ENCODE measurements around the gene PLAAT4. TPM values are rescaled to one million over a fixed set of nuclear protein-coding genes. Genes with fewer than 3 reads are reported as not detected.

The PLAAT4 gene
- total RNA-seq, 1 experiment from 2014 or later = 1.2 TPM

DNA sequence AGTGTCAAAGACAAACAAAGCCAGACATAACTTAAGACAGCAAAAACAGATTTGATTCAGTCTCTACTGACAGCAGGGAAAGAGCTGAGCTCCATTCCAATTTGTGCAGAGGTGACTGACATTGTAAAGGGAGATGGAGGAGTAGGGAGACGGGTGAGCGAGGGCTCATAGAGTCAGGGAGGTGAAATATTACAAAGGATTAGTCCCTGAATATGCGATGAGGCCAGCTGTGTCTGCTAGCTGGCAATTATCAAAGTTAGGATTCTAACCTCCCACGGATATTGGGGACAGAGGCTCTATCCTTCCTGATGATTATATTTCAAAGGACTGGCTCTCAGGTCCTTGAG is 18.2 kb downstream of the PLAAT4 start:
- no peaks in the 10 kb centered on the region for H3K27me3 ChIP-seq (replicated peaks; ENCODE audit: control insufficient read depth, insufficient read depth, low read length)
- TF ChIP-seq, protein P1, sequence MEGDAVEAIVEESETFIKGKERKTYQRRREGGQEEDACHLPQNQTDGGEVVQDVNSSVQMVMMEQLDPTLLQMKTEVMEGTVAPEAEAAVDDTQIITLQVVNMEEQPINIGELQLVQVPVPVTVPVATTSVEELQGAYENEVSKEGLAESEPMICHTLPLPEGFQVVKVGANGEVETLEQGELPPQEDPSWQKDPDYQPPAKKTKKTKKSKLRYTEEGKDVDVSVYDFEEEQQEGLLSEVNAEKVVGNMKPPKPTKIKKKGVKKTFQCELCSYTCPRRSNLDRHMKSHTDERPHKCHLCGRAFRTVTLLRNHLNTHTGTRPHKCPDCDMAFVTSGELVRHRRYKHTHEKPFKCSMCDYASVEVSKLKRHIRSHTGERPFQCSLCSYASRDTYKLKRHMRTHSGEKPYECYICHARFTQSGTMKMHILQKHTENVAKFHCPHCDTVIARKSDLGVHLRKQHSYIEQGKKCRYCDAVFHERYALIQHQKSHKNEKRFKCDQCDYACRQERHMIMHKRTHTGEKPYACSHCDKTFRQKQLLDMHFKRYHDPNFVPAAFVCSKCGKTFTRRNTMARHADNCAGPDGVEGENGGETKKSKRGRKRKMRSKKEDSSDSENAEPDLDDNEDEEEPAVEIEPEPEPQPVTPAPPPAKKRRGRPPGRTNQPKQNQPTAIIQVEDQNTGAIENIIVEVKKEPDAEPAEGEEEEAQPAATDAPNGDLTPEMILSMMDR (IDR thresholded peaks at IDR 0.05; ENCODE audit: insufficient read depth in 1 of 2, low read depth in 1 of 2, low read length in 1 of 2, severe bottlenecking in 1 of 2, unreplicated experiment in 1 of 2) = no peak
- no peaks in the 10 kb centered on the region for H3K9me3 Mint-ChIP-seq (ENCODE audit: unreplicated experiment)
- CTCF ChIA-PET = no interaction called here
- H3K27me3 Mint-ChIP-seq (ENCODE audit: insufficient read depth, unreplicated experiment) = no peaks in the 10 kb centered on the region
- no peaks in the 10 kb centered on the region for H3K4me1 Mint-ChIP-seq (ENCODE audit: low read depth, unreplicated experiment)
- POLR2A ChIA-PET = no interaction called here
- peaks cover 7% of the 10 kb centered on the region for H3K4me1 ChIP-seq
- no TSS peak for BruUV-seq (replicated peaks)
- no peak overlapping the region for H3K27ac Mint-ChIP-seq (ENCODE audit: unreplicated experiment)
- DNase-seq = no peak
- peaks cover 4% of the 10 kb centered on the region for H3K36me3 Mint-ChIP-seq (ENCODE audit: insufficient read depth, unreplicated experiment)
- no peak overlapping the region for H3K4me3 ChIP-seq (ENCODE audit: low read depth, low read length)
- intact Hi-C loops (cut with micrococcal nuclease; ENCODE audit: unreplicated experiment) = no loop called here
- H3K36me3 ChIP-seq (ENCODE audit: control insufficient read depth, insufficient read depth, low read length) = no peaks in the 10 kb centered on the region
- no peak overlapping the region for H3K4me3 Mint-ChIP-seq (ENCODE audit: unreplicated experiment)
- H3K9me3 ChIP-seq = no peaks in the 10 kb centered on the region

DNA sequence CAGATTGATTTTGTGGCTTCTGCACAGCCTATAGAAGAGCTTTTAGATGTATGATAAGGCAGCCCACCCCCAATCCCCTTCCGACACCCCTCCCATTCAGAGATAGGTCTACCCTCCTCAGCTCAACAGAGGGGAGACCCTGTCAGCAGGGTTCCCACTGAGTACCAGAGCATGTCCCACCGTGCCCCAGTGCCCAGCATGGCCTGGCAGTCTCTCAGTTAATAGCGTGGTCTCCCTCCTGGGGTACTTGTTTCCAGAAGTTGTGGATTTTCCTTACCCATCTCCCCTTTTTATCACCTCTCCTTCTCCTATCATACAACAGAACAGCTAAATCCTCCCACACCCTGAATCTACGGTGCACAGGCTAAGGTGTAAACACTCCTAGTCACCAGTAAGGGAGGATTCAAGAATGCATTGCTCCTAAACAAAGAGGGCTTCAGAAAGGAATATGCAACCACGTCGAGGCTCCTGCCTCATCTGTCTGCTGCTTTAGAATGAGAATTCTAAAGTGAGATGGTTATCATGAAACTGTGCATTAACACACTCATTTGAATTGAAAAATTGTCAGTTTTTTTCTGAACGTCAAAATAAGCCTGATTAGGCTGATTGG is 19.9 kb downstream of the PLAAT4 start:
- Mint-ChIP-seq H3K27ac (ENCODE audit: unreplicated experiment) (no peak overlapping the region), H3K36me3 (ENCODE audit: insufficient read depth, unreplicated experiment) (no peaks in the 10 kb centered on the region), H3K27me3 (ENCODE audit: insufficient read depth, unreplicated experiment) (no peaks in the 10 kb centered on the region), H3K9me3 (ENCODE audit: unreplicated experiment) (no peaks in the 10 kb centered on the region), H3K4me1 (ENCODE audit: low read depth, unreplicated experiment) (no peaks in the 10 kb centered on the region), H3K4me3 (ENCODE audit: unreplicated experiment) (no peak overlapping the region)
- no TSS peak for BruUV-seq (replicated peaks)
- H3K27me3 ChIP-seq (replicated peaks; ENCODE audit: control insufficient read depth, insufficient read depth, low read length) = no peaks in the 10 kb centered on the region
- H3K9me3 ChIP-seq = no peaks in the 10 kb centered on the region
- DNase-seq = no peak
- ChIA-PET CTCF (no interaction called here), POLR2A (no interaction called here)
- TF ChIP-seq, protein P1 (IDR thresholded peaks at IDR 0.05; ENCODE audit: insufficient read depth in 1 of 2, low read depth in 1 of 2, low read length in 1 of 2, severe bottlenecking in 1 of 2, unreplicated experiment in 1 of 2) = no peak
- intact Hi-C loops (cut with micrococcal nuclease; ENCODE audit: unreplicated experiment) = no loop called here
- H3K4me3 ChIP-seq (ENCODE audit: low read depth, low read length) = no peak overlapping the region
- H3K4me1 ChIP-seq = peaks cover 7% of the 10 kb centered on the region
- H3K36me3 ChIP-seq (ENCODE audit: control insufficient read depth, insufficient read depth, low read length) = no peaks in the 10 kb centered on the region

DNA sequence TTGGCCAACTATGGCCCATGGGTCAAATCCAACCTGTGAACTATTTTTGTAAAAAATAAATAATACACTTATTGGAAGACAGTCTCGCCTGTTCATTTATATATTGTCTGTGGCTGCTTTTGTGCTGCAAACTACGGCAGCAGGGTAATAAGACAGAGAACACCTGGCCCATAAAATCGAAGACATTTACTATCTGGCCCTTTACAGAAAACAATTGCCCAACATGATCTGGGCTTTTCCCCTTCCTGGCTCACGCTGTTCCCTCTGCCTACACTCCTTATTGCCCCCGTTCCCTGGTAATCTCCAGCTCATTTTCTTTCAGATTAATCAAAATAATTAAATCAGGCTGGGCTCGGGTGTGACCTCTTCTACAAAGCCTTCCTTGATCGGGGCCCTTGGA is 21.0 kb downstream of the PLAAT4 start:
- TF ChIP-seq, protein P1 (IDR thresholded peaks at IDR 0.05; ENCODE audit: insufficient read depth in 1 of 2, low read depth in 1 of 2, low read length in 1 of 2, severe bottlenecking in 1 of 2, unreplicated experiment in 1 of 2) = no peak
- no peak for DNase-seq
- POLR2A ChIA-PET = no interaction called here
- Mint-ChIP-seq H3K27ac (ENCODE audit: unreplicated experiment) (no peak overlapping the region), H3K27me3 (ENCODE audit: insufficient read depth, unreplicated experiment) (no peaks in the 10 kb centered on the region), H3K36me3 (ENCODE audit: insufficient read depth, unreplicated experiment) (no peaks in the 10 kb centered on the region), H3K9me3 (ENCODE audit: unreplicated experiment) (no peaks in the 10 kb centered on the region), H3K4me1 (ENCODE audit: low read depth, unreplicated experiment) (no peaks in the 10 kb centered on the region), H3K4me3 (ENCODE audit: unreplicated experiment) (no peak overlapping the region)
- Histone ChIP-seq H3K4me1 (peaks cover 7% of the 10 kb centered on the region), H3K36me3 (ENCODE audit: control insufficient read depth, insufficient read depth, low read length) (no peaks in the 10 kb centered on the region), H3K4me3 (ENCODE audit: low read depth, low read length) (no peak overlapping the region), H3K9me3 (no peaks in the 10 kb centered on the region), H3K27me3 (replicated peaks; ENCODE audit: control insufficient read depth, insufficient read depth, low read length) (no peaks in the 10 kb centered on the region)
- CTCF ChIA-PET = no interaction called here
- intact Hi-C loops (cut with micrococcal nuclease; ENCODE audit: unreplicated experiment) = no loop called here
- no TSS peak for BruUV-seq (replicated peaks)
